Hepatocyte (in vitro differentiated cells): ENCODE data around the gene SIDT1. TPM values are rescaled to one million over a fixed set of nuclear protein-coding genes. Genes with fewer than 3 reads are reported as not detected.

Experiments used
- DNase-seq: peaks from one replicate; pipeline ENCODE4 v3.0.0-alpha.2; 2016; ENCODE audit warnings: low spot score
- H2AFZ ChIP-seq: fragments of 200-600 bp; sonication (generic); 2 replicates; pipeline ENCODE4 v1.6.0; 2016; ENCODE audit warnings: antibody characterized with exemption, mild to moderate bottlenecking
- H3K27ac ChIP-seq: fragments of 200-600 bp; sonication (generic); 2 replicates; pipeline ENCODE4 v1.5.1; 2016; ENCODE audit warnings: mild to moderate bottlenecking
- H3K27me3 ChIP-seq: fragments of 200-600 bp; sonication (generic); 2 replicates; pipeline ENCODE4 v1.6.1; 2016
- H3K36me3 ChIP-seq: fragments of 200-600 bp; sonication (generic); replicated peaks from 2 replicates; pipeline ENCODE4 v1.5.1; 2016; ENCODE audit warnings: low read depth; ENCODE audit not compliant: insufficient read depth
- H3K4me1 ChIP-seq: fragments of 200-600 bp; sonication (generic); 2 replicates; pipeline ENCODE4 v1.5.1; 2016; ENCODE audit warnings: mild to moderate bottlenecking, moderate library complexity; ENCODE audit not compliant: insufficient read depth
- H3K4me2 ChIP-seq: fragments of 200-600 bp; sonication (generic); 2 replicates; pipeline ENCODE4 v1.6.0; 2016
- H3K4me3 ChIP-seq: fragments of 200-600 bp; sonication (generic); 2 replicates; pipeline ENCODE4 v1.5.1; 2016; ENCODE audit warnings: mild to moderate bottlenecking
- H3K79me2 ChIP-seq: fragments of 200-600 bp; sonication (generic); 2 replicates; pipeline ENCODE4 v1.6.0; 2017; ENCODE audit warnings: mild to moderate bottlenecking
- H3K9me2 ChIP-seq: fragments of 200-600 bp; sonication (generic); replicated peaks from 2 replicates; pipeline ENCODE4 v1.6.0; 2017; ENCODE audit warnings: mild to moderate bottlenecking; ENCODE audit not compliant: insufficient read depth
- H3K9me3 ChIP-seq: fragments of 200-600 bp; sonication (generic); 2 replicates; pipeline ENCODE4 v1.5.1; 2016; ENCODE audit warnings: low read depth, mild to moderate bottlenecking
- H4K20me1 ChIP-seq: fragments of 200-600 bp; sonication (generic); 2 replicates; pipeline ENCODE4 v1.6.0; 2016; ENCODE audit warnings: mild to moderate bottlenecking; ENCODE audit not compliant: insufficient read depth, poor library complexity, severe bottlenecking
- EZH2 ChIP-seq: fragments of 200-600 bp; sonication (generic); IDR thresholded peaks from 2 replicates; pipeline ENCODE4 v1.6.1; 2016; ENCODE audit warnings: antibody characterized with exemption, mild to moderate bottlenecking, borderline replicate concordance
- EZH2phosphoT487 ChIP-seq: fragments of 200-600 bp; sonication (generic); IDR thresholded peaks from one replicate; pipeline ENCODE4 v1.6.1; 2018; ENCODE audit warnings: antibody characterized with exemption, mild to moderate bottlenecking, low read depth, moderate library complexity; ENCODE audit not compliant: unreplicated experiment, severe bottlenecking
- WGBS: methylation state at CpG from one replicate; pipeline ENCODE4 v1.1.6; 2016; ENCODE audit warnings: low lambda C conversion rate; ENCODE audit errors: missing lambda C conversion rate; 5-methylcytosine and 5-hydroxymethylcytosine counted together
- polyA plus RNA-seq: library from polyadenylated mRNA; unstranded; fragments of >200 nt; fragmentation: Nextera tagmentation; extraction: Ambion mirVana; gene quantifications from 2 replicates; pipeline ENCODE4 v1.2.1, GENCODE V29; 2016
- total RNA-seq: library from RNA; depleted of rRNA; stranded (reverse); fragments of >200 nt; gene quantifications from 2 replicates; pipeline ENCODE4 v1.2.3, GENCODE V29; 2014
- TF ChIP-seq, protein P1 (sequence below): fragments of 200-600 bp; sonication (generic); IDR thresholded peaks from 2 replicates; pipeline ENCODE4 v1.5.1; 2016; ENCODE audit warnings: antibody characterized with exemption, mild to moderate bottlenecking; ENCODE audit not compliant: poor library complexity

Gene SIDT1
- total and polyA plus RNA-seq, 2 experiments from 2014 or later, result 0.18 to 0.90 TPM

DNA sequence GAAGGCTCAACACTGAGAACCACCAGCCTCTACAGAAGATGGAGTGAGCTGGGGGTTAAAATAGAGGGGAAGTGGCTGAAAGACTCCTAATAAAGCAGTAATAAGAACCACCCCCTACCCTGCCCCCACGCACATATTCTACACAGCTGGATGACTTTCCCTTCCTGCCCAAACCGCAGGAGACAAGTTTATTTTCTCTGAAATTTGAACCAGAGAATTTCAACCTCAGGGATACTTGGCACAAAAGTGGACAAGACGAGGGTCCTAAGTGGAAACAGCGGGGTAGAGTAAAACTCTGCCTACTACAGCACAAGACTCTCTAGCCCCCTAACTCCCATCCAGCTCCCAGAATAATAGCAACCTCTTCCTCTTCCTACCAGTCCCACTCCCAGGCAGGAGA lies 135.7 kb downstream of the SIDT1 start:
- Histone ChIP-seq H3K4me1 (peaks cover 9% of the 10 kb centered on the region), H3K9me3 (no peaks in the 10 kb centered on the region), H3K4me3 (no peak overlapping the region), H3K4me2 (peak overlapping the region; percentile 22), H3K9me2 (no peaks in the 10 kb centered on the region), H3K27me3 (no peaks in the 10 kb centered on the region), H3K27ac (peak overlapping the region; percentile 62), H2AFZ (no peak overlapping the region), H3K79me2 (no peaks in the 10 kb centered on the region), H3K36me3 (no peaks in the 10 kb centered on the region), H4K20me1 (no peaks in the 10 kb centered on the region)
- no peak for DNase-seq
- WGBS, result 65% methylated on average over 4 of the region's 4 CpGs
- TF ChIP-seq EZH2 (no peak), EZH2phosphoT487 (no peak)
- TF ChIP-seq, protein P1, sequence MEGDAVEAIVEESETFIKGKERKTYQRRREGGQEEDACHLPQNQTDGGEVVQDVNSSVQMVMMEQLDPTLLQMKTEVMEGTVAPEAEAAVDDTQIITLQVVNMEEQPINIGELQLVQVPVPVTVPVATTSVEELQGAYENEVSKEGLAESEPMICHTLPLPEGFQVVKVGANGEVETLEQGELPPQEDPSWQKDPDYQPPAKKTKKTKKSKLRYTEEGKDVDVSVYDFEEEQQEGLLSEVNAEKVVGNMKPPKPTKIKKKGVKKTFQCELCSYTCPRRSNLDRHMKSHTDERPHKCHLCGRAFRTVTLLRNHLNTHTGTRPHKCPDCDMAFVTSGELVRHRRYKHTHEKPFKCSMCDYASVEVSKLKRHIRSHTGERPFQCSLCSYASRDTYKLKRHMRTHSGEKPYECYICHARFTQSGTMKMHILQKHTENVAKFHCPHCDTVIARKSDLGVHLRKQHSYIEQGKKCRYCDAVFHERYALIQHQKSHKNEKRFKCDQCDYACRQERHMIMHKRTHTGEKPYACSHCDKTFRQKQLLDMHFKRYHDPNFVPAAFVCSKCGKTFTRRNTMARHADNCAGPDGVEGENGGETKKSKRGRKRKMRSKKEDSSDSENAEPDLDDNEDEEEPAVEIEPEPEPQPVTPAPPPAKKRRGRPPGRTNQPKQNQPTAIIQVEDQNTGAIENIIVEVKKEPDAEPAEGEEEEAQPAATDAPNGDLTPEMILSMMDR, result no peak

DNA sequence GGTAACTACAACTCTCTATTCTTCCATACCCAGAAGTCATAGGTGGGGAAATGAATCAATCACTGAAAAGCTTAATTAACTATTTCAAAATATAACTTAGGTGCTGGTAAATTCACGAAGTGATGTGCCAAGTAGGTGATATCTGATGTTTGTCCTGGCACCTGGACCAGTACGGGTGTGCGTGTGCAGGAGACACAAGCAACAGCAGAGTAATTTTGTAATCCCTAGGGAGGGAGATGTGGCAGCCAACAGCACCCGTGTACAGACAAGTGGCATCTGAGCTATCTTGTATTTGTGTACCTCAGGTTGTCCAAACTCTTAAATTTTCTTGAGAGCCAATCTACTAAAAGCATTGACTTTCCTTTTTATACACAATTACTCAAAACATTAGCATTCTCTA lies 141.2 kb downstream of the SIDT1 start:
- Histone ChIP-seq H3K79me2 (peaks cover 3% of the 10 kb centered on the region), H3K4me3 (no peak overlapping the region), H2AFZ (no peak overlapping the region), H4K20me1 (no peaks in the 10 kb centered on the region), H3K9me2 (no peaks in the 10 kb centered on the region), H3K27me3 (no peaks in the 10 kb centered on the region), H3K36me3 (no peaks in the 10 kb centered on the region), H3K4me2 (no peak overlapping the region), H3K4me1 (no peaks in the 10 kb centered on the region), H3K27ac (no peak overlapping the region), H3K9me3 (no peaks in the 10 kb centered on the region)
- WGBS, result 85% methylated on average over 4 of the region's 4 CpGs
- TF ChIP-seq EZH2, result no peak
- TF ChIP-seq, protein P1, result no peak
- DNase-seq, result no peak

DNA sequence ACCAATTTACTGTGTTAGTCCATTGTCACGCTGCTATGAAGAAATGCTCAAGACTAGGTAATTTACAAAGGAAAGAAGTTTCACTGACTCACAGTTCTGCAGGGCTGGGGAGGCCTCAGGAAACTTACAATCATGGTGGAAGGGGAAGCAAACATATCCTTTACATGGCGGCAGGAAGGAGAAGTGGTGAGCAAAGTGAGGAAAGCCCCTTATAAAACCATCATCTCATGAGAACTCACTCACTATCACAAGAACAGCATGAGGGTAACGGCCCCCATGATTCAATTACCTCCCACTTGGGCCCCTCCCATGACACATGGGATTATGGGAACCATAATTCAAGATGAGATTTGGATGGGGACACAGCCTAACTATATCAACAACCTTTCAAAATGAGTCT lies 143.9 kb downstream of the SIDT1 start:
- Histone ChIP-seq H3K4me3 (no peak overlapping the region), H3K79me2 (peaks cover 19% of the 10 kb centered on the region), H3K9me2 (no peaks in the 10 kb centered on the region), H3K27me3 (no peaks in the 10 kb centered on the region), H4K20me1 (no peaks in the 10 kb centered on the region), H3K9me3 (no peaks in the 10 kb centered on the region), H3K27ac (no peak overlapping the region), H3K4me2 (no peak overlapping the region), H2AFZ (no peak overlapping the region), H3K36me3 (no peaks in the 10 kb centered on the region), H3K4me1 (no peaks in the 10 kb centered on the region)
- 93% methylated on average over 3 of the region's 3 CpGs for WGBS
- no peak for DNase-seq
- TF ChIP-seq EZH2phosphoT487, result no peak
- TF ChIP-seq, protein P1, result no peak
- no peak for TF ChIP-seq EZH2

DNA sequence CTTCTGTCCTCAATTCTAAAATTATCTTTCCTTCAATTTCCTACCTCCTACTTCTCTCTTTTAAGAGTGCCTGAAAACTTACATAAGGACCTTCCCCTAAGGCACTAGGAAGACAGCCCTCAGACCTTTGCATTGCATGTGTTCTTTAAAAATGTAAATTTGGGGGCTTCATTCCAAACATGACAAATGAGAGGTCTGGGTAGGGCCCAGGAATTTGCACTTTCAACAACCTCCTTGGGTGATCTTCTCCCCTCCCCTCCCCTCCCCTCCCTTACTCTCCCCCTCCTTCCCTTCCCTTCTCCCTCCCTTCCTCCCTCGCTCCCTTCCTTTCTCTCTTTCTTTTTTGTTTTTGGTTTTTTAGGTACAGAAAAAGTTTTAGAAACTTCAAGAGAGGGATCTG lies 145.4 kb downstream of the SIDT1 start:
- Histone ChIP-seq H3K4me1 (no peaks in the 10 kb centered on the region), H3K4me3 (no peak overlapping the region), H3K79me2 (peaks cover 25% of the 10 kb centered on the region), H2AFZ (no peak overlapping the region), H3K27me3 (no peaks in the 10 kb centered on the region), H4K20me1 (no peaks in the 10 kb centered on the region), H3K36me3 (no peaks in the 10 kb centered on the region), H3K4me2 (no peak overlapping the region), H3K9me3 (no peaks in the 10 kb centered on the region), H3K27ac (no peak overlapping the region), H3K9me2 (no peaks in the 10 kb centered on the region)
- TF ChIP-seq EZH2phosphoT487 (no peak), EZH2 (no peak)
- TF ChIP-seq, protein P1, result no peak
- WGBS, result 67% methylated on average over 1 of the region's 1 CpG
- no peak for DNase-seq
